HG02973 (cell line): Measurements from ENCODE around the gene UFSP2.
"Not testable (repeated sequence)": the region's sequence is repeated elsewhere in the genome, so short reads cannot be mapped to it uniquely, and the experiment has no call there.

Experiments
- ATAC-seq: cut with Tn5 transposase; IDR thresholded peaks from one replicate; pipeline ENCODE4 v1.9.1; 2021; ENCODE audit warnings: moderate library complexity; ENCODE audit not compliant: unreplicated experiment

UFSP2 gene

GRCh38 chr4:185384930-185385331 lies 40.8 kb downstream of the UFSP2 start:
- ATAC-seq, result no peak

GRCh38 chr4:185384061-185384460 lies 41.7 kb downstream of the UFSP2 start:
- no peak for ATAC-seq

- no peak for ATAC-seq
Measured at GRCh38 chr4:185383451-185383850, 42.3 kb downstream of the UFSP2 start.

GRCh38 chr4:185382754-185383153 lies 43.0 kb downstream of the UFSP2 start:
- no peak for ATAC-seq

GRCh38 chr4:185381288-185382196 lies 44.2 kb downstream of the UFSP2 start:
- ATAC-seq, result no peak

GRCh38 chr4:185380320-185380719 lies 45.4 kb downstream of the UFSP2 start:
- ATAC-seq, result no peak

GRCh38 chr4:185379326-185380295 lies 46.2 kb downstream of the UFSP2 start:
- no peak for ATAC-seq

- no peak for ATAC-seq
Measured at GRCh38 chr4:185378264-185378663, 47.5 kb downstream of the UFSP2 start.

GRCh38 chr4:185374573-185374972 lies 51.2 kb downstream of the UFSP2 start:
- no peak for ATAC-seq

GRCh38 chr4:185374027-185374426 lies 51.7 kb downstream of the UFSP2 start:
- no peak for ATAC-seq

GRCh38 chr4:185371702-185372101 lies 54.1 kb downstream of the UFSP2 start:
- no peak for ATAC-seq

GRCh38 chr4:185370268-185370949 lies 55.4 kb downstream of the UFSP2 start:
- no peak for ATAC-seq

GRCh38 chr4:185369731-185370130 lies 56.0 kb downstream of the UFSP2 start:
- no peak for ATAC-seq

- no peak for ATAC-seq
Measured at GRCh38 chr4:185364886-185365285, 60.9 kb downstream of the UFSP2 start.

GRCh38 chr4:185363251-185363650 lies 62.5 kb downstream of the UFSP2 start:
- no peak for ATAC-seq

GRCh38 chr4:185362570-185362969 lies 63.2 kb downstream of the UFSP2 start:
- not testable (repeated sequence) for ATAC-seq

- ATAC-seq, result no peak
Measured at GRCh38 chr4:185361872-185362271, 63.9 kb downstream of the UFSP2 start.

GRCh38 chr4:185359767-185360446 lies 65.9 kb downstream of the UFSP2 start:
- ATAC-seq, result no peak

- no peak for ATAC-seq
Measured at GRCh38 chr4:185358959-185359358, 66.8 kb downstream of the UFSP2 start.

GRCh38 chr4:185358514-185358913 lies 67.2 kb downstream of the UFSP2 start:
- ATAC-seq, result no peak
